Loucy (cell line): ENCODE data around the gene GCK.

Experiments
- H2AFZ ChIP-seq: fragments of 200-600 bp; sonication (generic); 2 replicates; pipeline ENCODE4 v1.6.0; 2016; ENCODE audit warnings: antibody characterized with exemption, mild to moderate bottlenecking, low read length, moderate library complexity
- H3F3A ChIP-seq: fragments of 200-600 bp; 2 replicates; pipeline ENCODE4 v1.6.0; 2016; ENCODE audit warnings: antibody characterized with exemption, low read depth, mild to moderate bottlenecking
- H3K27me3 ChIP-seq: fragments of 200-600 bp; sonication (generic); 2 replicates; pipeline ENCODE4 v1.6.1; 2014; ENCODE audit warnings: low read length, mild to moderate bottlenecking; ENCODE audit not compliant: insufficient read depth, poor library complexity, severe bottlenecking
- H3K36me3 ChIP-seq: fragments of 200-600 bp; sonication (generic); 2 replicates; pipeline ENCODE4 v1.6.1; 2016; ENCODE audit warnings: low read length; ENCODE audit not compliant: insufficient read depth
- H3K4me1 ChIP-seq: fragments of 200-600 bp; sonication (generic); 2 replicates; pipeline ENCODE4 v1.5.1; 2014; ENCODE audit warnings: low read length, mild to moderate bottlenecking; ENCODE audit not compliant: insufficient read depth, poor library complexity, severe bottlenecking
- H3K4me2 ChIP-seq: fragments of 200-600 bp; sonication (generic); 2 replicates; pipeline ENCODE4 v1.6.0; 2014; ENCODE audit warnings: antibody characterized with exemption, low read length, low read depth, mild to moderate bottlenecking; ENCODE audit not compliant: poor library complexity, severe bottlenecking
- H3K4me3 ChIP-seq: fragments of 200-600 bp; sonication (generic); 2 replicates; pipeline ENCODE4 v1.5.1; 2014; ENCODE audit warnings: low read length, mild to moderate bottlenecking, mixed read lengths; ENCODE audit not compliant: poor library complexity, severe bottlenecking
- H3K79me2 ChIP-seq: fragments of 200-600 bp; sonication (generic); 2 replicates; pipeline ENCODE4 v1.6.1; 2014; ENCODE audit warnings: low read length; ENCODE audit not compliant: insufficient read depth
- H3K9ac ChIP-seq: fragments of 200-600 bp; sonication (generic); 2 replicates; pipeline ENCODE4 v1.6.0; 2014; ENCODE audit warnings: mild to moderate bottlenecking, low read depth, low read length, moderate library complexity; ENCODE audit not compliant: poor library complexity, severe bottlenecking
- H3K9me2 ChIP-seq: fragments of 200-600 bp; sonication (generic); replicated peaks from 2 replicates; pipeline ENCODE4 v1.6.1; 2016; ENCODE audit warnings: low read depth, low read length, mixed read lengths
- H3K9me3 ChIP-seq: fragments of 200-600 bp; sonication (generic); 2 replicates; pipeline ENCODE4 v1.6.1; 2014; ENCODE audit warnings: mild to moderate bottlenecking, antibody characterized with exemption, low read length, low read depth; ENCODE audit not compliant: insufficient read depth
- H4K20me1 ChIP-seq: fragments of 200-600 bp; sonication (generic); 2 replicates; pipeline ENCODE4 v1.6.0; 2014; ENCODE audit warnings: antibody characterized with exemption, low read length, mild to moderate bottlenecking; ENCODE audit not compliant: insufficient read depth, poor library complexity, severe bottlenecking
- EZH2phosphoT487 ChIP-seq: fragments of 200-600 bp; IDR thresholded peaks from 2 replicates; pipeline ENCODE4 v1.6.1; 2018; ENCODE audit warnings: antibody characterized with exemption, mild to moderate bottlenecking, moderate library complexity, borderline replicate concordance
- TF ChIP-seq, protein P1 (sequence below): fragments of 200-600 bp; sonication (generic); conservative IDR thresholded peaks from 2 replicates; pipeline ENCODE4 v1.5.1; 2014; ENCODE audit warnings: mild to moderate bottlenecking, antibody characterized with exemption, low read length

Gene GCK

GRCh38 chr7:44212018-44212417 is 22.8 kb upstream of the GCK start:
- H3K36me3 ChIP-seq, result peaks cover 65% of the 10 kb centered on the region
- H4K20me1 ChIP-seq, result no peaks in the 10 kb centered on the region
- no peaks in the 10 kb centered on the region for H3K4me1 ChIP-seq
- H3F3A ChIP-seq, result no peaks in the 10 kb centered on the region
- no peak overlapping the region for H2AFZ ChIP-seq
- no peak overlapping the region for H3K9ac ChIP-seq
- H3K4me3 ChIP-seq, result no peak overlapping the region
- H3K79me2 ChIP-seq, result no peaks in the 10 kb centered on the region
- H3K9me3 ChIP-seq, result no peaks in the 10 kb centered on the region
- no peaks in the 10 kb centered on the region for H3K27me3 ChIP-seq
- no peak for TF ChIP-seq EZH2phosphoT487
- TF ChIP-seq, protein P1, sequence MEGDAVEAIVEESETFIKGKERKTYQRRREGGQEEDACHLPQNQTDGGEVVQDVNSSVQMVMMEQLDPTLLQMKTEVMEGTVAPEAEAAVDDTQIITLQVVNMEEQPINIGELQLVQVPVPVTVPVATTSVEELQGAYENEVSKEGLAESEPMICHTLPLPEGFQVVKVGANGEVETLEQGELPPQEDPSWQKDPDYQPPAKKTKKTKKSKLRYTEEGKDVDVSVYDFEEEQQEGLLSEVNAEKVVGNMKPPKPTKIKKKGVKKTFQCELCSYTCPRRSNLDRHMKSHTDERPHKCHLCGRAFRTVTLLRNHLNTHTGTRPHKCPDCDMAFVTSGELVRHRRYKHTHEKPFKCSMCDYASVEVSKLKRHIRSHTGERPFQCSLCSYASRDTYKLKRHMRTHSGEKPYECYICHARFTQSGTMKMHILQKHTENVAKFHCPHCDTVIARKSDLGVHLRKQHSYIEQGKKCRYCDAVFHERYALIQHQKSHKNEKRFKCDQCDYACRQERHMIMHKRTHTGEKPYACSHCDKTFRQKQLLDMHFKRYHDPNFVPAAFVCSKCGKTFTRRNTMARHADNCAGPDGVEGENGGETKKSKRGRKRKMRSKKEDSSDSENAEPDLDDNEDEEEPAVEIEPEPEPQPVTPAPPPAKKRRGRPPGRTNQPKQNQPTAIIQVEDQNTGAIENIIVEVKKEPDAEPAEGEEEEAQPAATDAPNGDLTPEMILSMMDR, result no peak
- no peaks in the 10 kb centered on the region for H3K9me2 ChIP-seq
- H3K4me2 ChIP-seq, result no peak overlapping the region

- peaks cover 73% of the 10 kb centered on the region for H3K36me3 ChIP-seq
- H3F3A ChIP-seq, result no peaks in the 10 kb centered on the region
- no peak overlapping the region for H3K4me2 ChIP-seq
- no peaks in the 10 kb centered on the region for H3K9me2 ChIP-seq
- H3K9ac ChIP-seq, result no peak overlapping the region
- no peaks in the 10 kb centered on the region for H3K27me3 ChIP-seq
- H3K4me3 ChIP-seq, result no peak overlapping the region
- no peak for TF ChIP-seq EZH2phosphoT487
- TF ChIP-seq, protein P1, result no peak
- no peaks in the 10 kb centered on the region for H3K4me1 ChIP-seq
- no peak overlapping the region for H2AFZ ChIP-seq
- no peaks in the 10 kb centered on the region for H3K9me3 ChIP-seq
- no peaks in the 10 kb centered on the region for H3K79me2 ChIP-seq
- H4K20me1 ChIP-seq, result no peaks in the 10 kb centered on the region
Observed at GRCh38 chr7:44211126-44211675, 22.0 kb upstream of the GCK start.

- no peaks in the 10 kb centered on the region for H3K27me3 ChIP-seq
- no peaks in the 10 kb centered on the region for H3F3A ChIP-seq
- no peak overlapping the region for H3K4me3 ChIP-seq
- H3K36me3 ChIP-seq, result peaks cover 81% of the 10 kb centered on the region
- no peak overlapping the region for H3K9ac ChIP-seq
- no peaks in the 10 kb centered on the region for H4K20me1 ChIP-seq
- no peaks in the 10 kb centered on the region for H3K9me3 ChIP-seq
- peaks cover 4% of the 10 kb centered on the region for H3K4me1 ChIP-seq
- TF ChIP-seq EZH2phosphoT487, result no peak
- TF ChIP-seq, protein P1, result no peak
- no peak overlapping the region for H3K4me2 ChIP-seq
- peaks cover 4% of the 10 kb centered on the region; the same call in 1 of the 2 replicates for H3K79me2 ChIP-seq
- H2AFZ ChIP-seq, result no peak overlapping the region
- no peaks in the 10 kb centered on the region for H3K9me2 ChIP-seq
Observed at GRCh38 chr7:44210107-44210506, 20.9 kb upstream of the GCK start.
